Measurements from ENCODE around the gene MTHFSD.

DNA sequence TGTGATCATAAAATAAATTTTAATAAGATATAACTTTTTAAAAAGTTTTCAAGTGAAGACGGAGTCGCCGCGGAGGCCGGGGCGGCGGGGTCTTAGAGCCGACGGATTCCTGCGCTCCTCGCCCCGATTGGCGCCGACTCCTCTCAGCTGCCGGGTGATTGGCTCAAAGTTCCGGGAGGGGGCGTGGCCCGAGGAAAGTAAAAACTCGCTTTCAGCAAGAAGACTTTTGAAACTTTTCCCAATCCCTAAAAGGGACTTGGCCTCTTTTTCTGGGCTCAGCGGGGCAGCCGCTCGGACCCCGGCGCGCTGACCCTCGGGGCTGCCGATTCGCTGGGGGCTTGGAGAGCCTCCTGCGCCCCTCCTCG is 11.5 kb upstream of the MTHFSD start, which contains the start of gene FOXC2:
- TF ChIP-seq, protein P1, sequence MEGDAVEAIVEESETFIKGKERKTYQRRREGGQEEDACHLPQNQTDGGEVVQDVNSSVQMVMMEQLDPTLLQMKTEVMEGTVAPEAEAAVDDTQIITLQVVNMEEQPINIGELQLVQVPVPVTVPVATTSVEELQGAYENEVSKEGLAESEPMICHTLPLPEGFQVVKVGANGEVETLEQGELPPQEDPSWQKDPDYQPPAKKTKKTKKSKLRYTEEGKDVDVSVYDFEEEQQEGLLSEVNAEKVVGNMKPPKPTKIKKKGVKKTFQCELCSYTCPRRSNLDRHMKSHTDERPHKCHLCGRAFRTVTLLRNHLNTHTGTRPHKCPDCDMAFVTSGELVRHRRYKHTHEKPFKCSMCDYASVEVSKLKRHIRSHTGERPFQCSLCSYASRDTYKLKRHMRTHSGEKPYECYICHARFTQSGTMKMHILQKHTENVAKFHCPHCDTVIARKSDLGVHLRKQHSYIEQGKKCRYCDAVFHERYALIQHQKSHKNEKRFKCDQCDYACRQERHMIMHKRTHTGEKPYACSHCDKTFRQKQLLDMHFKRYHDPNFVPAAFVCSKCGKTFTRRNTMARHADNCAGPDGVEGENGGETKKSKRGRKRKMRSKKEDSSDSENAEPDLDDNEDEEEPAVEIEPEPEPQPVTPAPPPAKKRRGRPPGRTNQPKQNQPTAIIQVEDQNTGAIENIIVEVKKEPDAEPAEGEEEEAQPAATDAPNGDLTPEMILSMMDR (IDR thresholded peaks at IDR 0.05; ENCODE audit: poor library complexity, severe bottlenecking) = no peak
- TF ChIP-seq EZH2 (IDR thresholded peaks at IDR 0.05; ENCODE audit: borderline replicate concordance, insufficient read depth, low read length, poor library complexity, severe bottlenecking) (no peak), TAF1 (IDR thresholded peaks at IDR 0.05; ENCODE audit: low read depth) (no peak), POLR2AphosphoS5 (IDR thresholded peaks at IDR 0.05) (no peak), EP300 (conservative IDR thresholded peaks at IDR 0.05; ENCODE audit: poor library complexity, severe bottlenecking) (no peak), RAD21 (conservative IDR thresholded peaks at IDR 0.05) (no peak), MXI1 (conservative IDR thresholded peaks at IDR 0.05; ENCODE audit: poor library complexity, severe bottlenecking) (no peak), SMC3 (conservative IDR thresholded peaks at IDR 0.05; ENCODE audit: poor library complexity) (no peak)
- TF ChIP-seq, protein P2, sequence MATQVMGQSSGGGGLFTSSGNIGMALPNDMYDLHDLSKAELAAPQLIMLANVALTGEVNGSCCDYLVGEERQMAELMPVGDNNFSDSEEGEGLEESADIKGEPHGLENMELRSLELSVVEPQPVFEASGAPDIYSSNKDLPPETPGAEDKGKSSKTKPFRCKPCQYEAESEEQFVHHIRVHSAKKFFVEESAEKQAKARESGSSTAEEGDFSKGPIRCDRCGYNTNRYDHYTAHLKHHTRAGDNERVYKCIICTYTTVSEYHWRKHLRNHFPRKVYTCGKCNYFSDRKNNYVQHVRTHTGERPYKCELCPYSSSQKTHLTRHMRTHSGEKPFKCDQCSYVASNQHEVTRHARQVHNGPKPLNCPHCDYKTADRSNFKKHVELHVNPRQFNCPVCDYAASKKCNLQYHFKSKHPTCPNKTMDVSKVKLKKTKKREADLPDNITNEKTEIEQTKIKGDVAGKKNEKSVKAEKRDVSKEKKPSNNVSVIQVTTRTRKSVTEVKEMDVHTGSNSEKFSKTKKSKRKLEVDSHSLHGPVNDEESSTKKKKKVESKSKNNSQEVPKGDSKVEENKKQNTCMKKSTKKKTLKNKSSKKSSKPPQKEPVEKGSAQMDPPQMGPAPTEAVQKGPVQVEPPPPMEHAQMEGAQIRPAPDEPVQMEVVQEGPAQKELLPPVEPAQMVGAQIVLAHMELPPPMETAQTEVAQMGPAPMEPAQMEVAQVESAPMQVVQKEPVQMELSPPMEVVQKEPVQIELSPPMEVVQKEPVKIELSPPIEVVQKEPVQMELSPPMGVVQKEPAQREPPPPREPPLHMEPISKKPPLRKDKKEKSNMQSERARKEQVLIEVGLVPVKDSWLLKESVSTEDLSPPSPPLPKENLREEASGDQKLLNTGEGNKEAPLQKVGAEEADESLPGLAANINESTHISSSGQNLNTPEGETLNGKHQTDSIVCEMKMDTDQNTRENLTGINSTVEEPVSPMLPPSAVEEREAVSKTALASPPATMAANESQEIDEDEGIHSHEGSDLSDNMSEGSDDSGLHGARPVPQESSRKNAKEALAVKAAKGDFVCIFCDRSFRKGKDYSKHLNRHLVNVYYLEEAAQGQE (IDR thresholded peaks at IDR 0.05; ENCODE audit: borderline replicate concordance) = no peak
